ENCODE measurements around the gene TBX1. TPM values are rescaled to one million over a fixed set of nuclear protein-coding genes. Genes with fewer than 3 reads are reported as not detected.
"Not testable (repeated sequence)": the region's sequence is repeated elsewhere in the genome, so short reads cannot be mapped to it uniquely, and the experiment has no call there.

Gene TBX1
- total RNA-seq, 1 experiment from 2014 or later, result 0.74 TPM

DNA sequence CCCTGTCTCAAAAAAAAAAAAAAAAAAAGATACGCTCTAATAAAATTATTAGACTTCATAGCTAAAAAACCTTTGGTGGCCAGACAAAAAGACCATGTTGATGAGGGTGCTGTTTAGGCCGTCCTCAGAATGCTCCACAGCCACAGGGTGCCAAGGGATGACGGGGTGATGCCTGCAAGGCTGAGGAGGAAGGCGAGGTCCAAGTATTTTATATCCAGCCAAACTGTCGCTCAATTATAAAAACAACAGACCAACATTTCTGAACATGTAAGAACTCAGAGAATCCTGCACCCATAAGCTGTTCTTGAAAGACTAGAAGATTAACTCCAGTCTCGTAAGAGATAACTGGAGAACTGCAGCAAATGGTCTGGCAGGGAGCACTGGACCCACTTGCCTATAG is 29.2 kb downstream of the TBX1 start:
- no TSS peak for BruUV-seq (replicated peaks)
- H3K9me2 ChIP-seq (ENCODE audit: insufficient read depth), result no peaks in the 10 kb centered on the region
- no peaks in the 10 kb centered on the region for H4K20me1 ChIP-seq (ENCODE audit: insufficient read depth)
- DNase-seq, result no peak
- TF ChIP-seq, protein P1, sequence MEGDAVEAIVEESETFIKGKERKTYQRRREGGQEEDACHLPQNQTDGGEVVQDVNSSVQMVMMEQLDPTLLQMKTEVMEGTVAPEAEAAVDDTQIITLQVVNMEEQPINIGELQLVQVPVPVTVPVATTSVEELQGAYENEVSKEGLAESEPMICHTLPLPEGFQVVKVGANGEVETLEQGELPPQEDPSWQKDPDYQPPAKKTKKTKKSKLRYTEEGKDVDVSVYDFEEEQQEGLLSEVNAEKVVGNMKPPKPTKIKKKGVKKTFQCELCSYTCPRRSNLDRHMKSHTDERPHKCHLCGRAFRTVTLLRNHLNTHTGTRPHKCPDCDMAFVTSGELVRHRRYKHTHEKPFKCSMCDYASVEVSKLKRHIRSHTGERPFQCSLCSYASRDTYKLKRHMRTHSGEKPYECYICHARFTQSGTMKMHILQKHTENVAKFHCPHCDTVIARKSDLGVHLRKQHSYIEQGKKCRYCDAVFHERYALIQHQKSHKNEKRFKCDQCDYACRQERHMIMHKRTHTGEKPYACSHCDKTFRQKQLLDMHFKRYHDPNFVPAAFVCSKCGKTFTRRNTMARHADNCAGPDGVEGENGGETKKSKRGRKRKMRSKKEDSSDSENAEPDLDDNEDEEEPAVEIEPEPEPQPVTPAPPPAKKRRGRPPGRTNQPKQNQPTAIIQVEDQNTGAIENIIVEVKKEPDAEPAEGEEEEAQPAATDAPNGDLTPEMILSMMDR (conservative IDR thresholded peaks at IDR 0.05), result no peak
- TF ChIP-seq EZH2 (IDR thresholded peaks at IDR 0.05; ENCODE audit: low read depth), result no peak
- H3K36me3 ChIP-seq (ENCODE audit: low read depth), result no peaks in the 10 kb centered on the region
- H3F3A ChIP-seq (ENCODE audit: insufficient read depth, low read depth), result no peaks in the 10 kb centered on the region
- no peak overlapping the region for H2AFZ ChIP-seq
- no peaks in the 10 kb centered on the region for H3K79me2 ChIP-seq (ENCODE audit: low read depth)
- H3K4me2 ChIP-seq, result no peak overlapping the region
- H3K4me1 ChIP-seq (replicated peaks; ENCODE audit: insufficient read depth), result no peaks in the 10 kb centered on the region
- H3K4me3 ChIP-seq, result no peak overlapping the region
- POLR2A ChIA-PET (ENCODE audit: unreplicated experiment), result interaction anchor here (0.6 kb wide), 1 partner anchor 10 kb away, joined by 7 read pairs; no protein-coding TSS in a partner anchor
- H3K27ac ChIP-seq, result no peak overlapping the region
- intact Hi-C loops (cut with micrococcal nuclease; ENCODE audit: unreplicated experiment), result no loop called here
- CTCF ChIA-PET, result no interaction called here
- no peaks in the 10 kb centered on the region for H3K9me3 ChIP-seq (ENCODE audit: insufficient read depth, low read depth)
- no peaks in the 10 kb centered on the region for H3K27me3 ChIP-seq (ENCODE audit: insufficient read depth, low read depth)

DNA sequence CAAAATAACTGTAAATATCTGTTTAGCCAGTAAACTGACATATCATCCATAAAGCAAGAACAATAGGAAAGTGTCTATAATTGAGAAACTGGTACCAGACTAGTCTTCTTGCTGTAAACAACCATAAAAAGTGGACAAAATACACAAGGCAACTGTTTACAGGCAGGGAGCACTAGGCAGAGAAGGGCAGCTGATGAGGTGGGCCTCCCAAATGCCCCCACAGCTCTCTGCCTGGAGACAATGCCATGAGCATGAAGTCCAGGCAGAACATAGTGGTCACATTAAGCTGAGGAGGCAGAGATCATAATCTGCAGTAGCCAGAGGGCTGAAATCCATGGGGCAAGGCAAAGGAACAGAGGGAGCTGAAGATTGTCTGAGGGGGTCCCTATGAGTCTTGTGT is 30.7 kb downstream of the TBX1 start:
- H3F3A ChIP-seq (ENCODE audit: insufficient read depth, low read depth), result no peaks in the 10 kb centered on the region
- H3K4me1 ChIP-seq (replicated peaks; ENCODE audit: insufficient read depth), result no peaks in the 10 kb centered on the region
- H2AFZ ChIP-seq, result no peak overlapping the region
- ChIA-PET POLR2A (ENCODE audit: unreplicated experiment) (no interaction called here), CTCF (no interaction called here)
- no peaks in the 10 kb centered on the region for H3K36me3 ChIP-seq (ENCODE audit: low read depth)
- H3K9me3 ChIP-seq (ENCODE audit: insufficient read depth, low read depth), result no peaks in the 10 kb centered on the region
- no peak overlapping the region for H3K27ac ChIP-seq
- H4K20me1 ChIP-seq (ENCODE audit: insufficient read depth), result no peaks in the 10 kb centered on the region
- H3K9me2 ChIP-seq (ENCODE audit: insufficient read depth), result no peaks in the 10 kb centered on the region
- intact Hi-C loops (cut with micrococcal nuclease; ENCODE audit: unreplicated experiment), result no loop called here
- no peaks in the 10 kb centered on the region for H3K79me2 ChIP-seq (ENCODE audit: low read depth)
- H3K4me2 ChIP-seq, result no peak overlapping the region
- H3K27me3 ChIP-seq (ENCODE audit: insufficient read depth, low read depth), result no peaks in the 10 kb centered on the region
- DNase-seq, result no peak
- BruUV-seq (replicated peaks), result no TSS peak
- H3K4me3 ChIP-seq, result no peak overlapping the region
- TF ChIP-seq, protein P1 (conservative IDR thresholded peaks at IDR 0.05), result no peak
- TF ChIP-seq EZH2 (IDR thresholded peaks at IDR 0.05; ENCODE audit: low read depth), result no peak

DNA sequence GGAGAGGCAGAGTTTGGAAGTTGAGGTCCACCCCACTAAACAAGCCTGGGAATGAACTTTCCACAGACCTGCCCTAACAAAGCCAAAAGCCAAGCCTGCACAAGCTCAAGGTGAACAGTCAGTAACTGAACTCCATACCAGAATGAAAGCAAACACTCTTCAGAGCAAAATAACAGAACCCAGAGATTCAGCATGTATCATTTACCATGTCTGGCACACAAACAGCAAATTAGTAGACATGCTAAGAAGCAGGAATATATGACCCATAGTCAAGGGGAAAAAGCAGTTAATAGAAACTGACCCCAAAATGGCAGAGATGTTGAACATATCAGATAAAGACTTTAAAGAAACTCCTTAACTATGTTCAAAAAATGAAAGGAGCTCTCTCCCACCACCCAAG is 31.3 kb downstream of the TBX1 start:
- DNase-seq, result no peak
- no TSS peak for BruUV-seq (replicated peaks)
- POLR2A ChIA-PET (ENCODE audit: unreplicated experiment), result no interaction called here

DNA sequence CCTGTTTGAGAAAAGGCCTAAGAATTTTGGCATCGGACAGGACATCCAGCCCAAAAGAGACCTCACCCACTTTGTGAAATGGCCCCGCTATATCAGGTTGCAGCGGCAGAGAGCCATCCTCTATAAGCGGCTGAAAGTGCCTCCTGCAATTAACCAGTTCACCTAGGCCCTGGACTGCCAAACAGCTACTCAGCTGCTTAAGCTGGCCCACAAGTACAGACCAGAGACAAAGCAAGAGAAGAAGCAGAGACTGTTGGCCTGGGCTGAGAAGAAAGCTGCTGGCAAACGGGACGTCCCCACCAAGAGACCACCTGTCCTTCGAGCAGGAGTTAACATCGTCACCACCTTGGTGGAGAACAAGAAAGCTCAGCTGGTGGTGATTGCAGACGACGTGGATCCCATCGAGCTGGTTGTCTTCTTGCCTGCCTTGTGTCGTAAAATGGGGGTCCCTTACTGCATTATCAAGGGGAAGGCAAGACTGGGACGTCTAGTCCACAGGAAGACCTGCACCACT is 31.9 kb downstream of the TBX1 start:
- H3K36me3 ChIP-seq (ENCODE audit: low read depth); H3K79me2 ChIP-seq (ENCODE audit: low read depth); H3K9me3 ChIP-seq (ENCODE audit: insufficient read depth, low read depth); H3K27me3 ChIP-seq (ENCODE audit: insufficient read depth, low read depth); H3K4me3 ChIP-seq; intact Hi-C loops (cut with micrococcal nuclease; ENCODE audit: unreplicated experiment); BruUV-seq (replicated peaks); H3K9me2 ChIP-seq (ENCODE audit: insufficient read depth); H3F3A ChIP-seq (ENCODE audit: insufficient read depth, low read depth); H4K20me1 ChIP-seq (ENCODE audit: insufficient read depth); H3K27ac ChIP-seq; H3K4me2 ChIP-seq; H3K4me1 ChIP-seq (replicated peaks; ENCODE audit: insufficient read depth); POLR2A ChIA-PET (ENCODE audit: unreplicated experiment); DNase-seq; H2AFZ ChIP-seq: not testable (repeated sequence)
- CTCF ChIA-PET, result interaction anchor here (0.7 kb wide), 1 partner anchor 9 kb away, joined by 5 read pairs; no protein-coding TSS in a partner anchor

More for the DNA sequence above, 31.3 kb downstream of the TBX1 start:
- TF ChIP-seq EZH2 (IDR thresholded peaks at IDR 0.05; ENCODE audit: low read depth), result no peak
- TF ChIP-seq, protein P1 (conservative IDR thresholded peaks at IDR 0.05), result no peak
- Histone ChIP-seq H2AFZ (no peak overlapping the region), H4K20me1 (ENCODE audit: insufficient read depth) (no peaks in the 10 kb centered on the region), H3K9me2 (ENCODE audit: insufficient read depth) (no peaks in the 10 kb centered on the region), H3K4me1 (replicated peaks; ENCODE audit: insufficient read depth) (no peaks in the 10 kb centered on the region), H3K4me2 (no peak overlapping the region), H3K27ac (no peak overlapping the region), H3F3A (ENCODE audit: insufficient read depth, low read depth) (no peaks in the 10 kb centered on the region), H3K79me2 (ENCODE audit: low read depth) (no peaks in the 10 kb centered on the region), H3K4me3 (no peak overlapping the region), H3K9me3 (ENCODE audit: insufficient read depth, low read depth) (no peaks in the 10 kb centered on the region), H3K36me3 (ENCODE audit: low read depth) (no peaks in the 10 kb centered on the region), H3K27me3 (ENCODE audit: insufficient read depth, low read depth) (no peaks in the 10 kb centered on the region)
- intact Hi-C loops (cut with micrococcal nuclease; ENCODE audit: unreplicated experiment), result no loop called here
- CTCF ChIA-PET, result no interaction called here
